NCI-H2227 (cell line): ENCODE results near the gene LDB1.

Experiments used
- DNase-seq: peaks from one replicate; lab custom pipeline; 2025; ENCODE audit not compliant: unreplicated experiment; lab: John Stamatoyannopoulos, UW

LDB1 gene

GRCh38 chr10:102113956-102114857 lies 6.0 kb downstream of the LDB1 start:
- DNase-seq: peak; percentile 26

- DNase-seq: no peak
These were observed 6.8 kb downstream of the LDB1 start for GRCh38 chr10:102113261-102113955.

GRCh38 chr10:102112210-102112817 lies 7.9 kb downstream of the LDB1 start:
- DNase-seq: no peak

GRCh38 chr10:102111276-102111675 lies 8.9 kb downstream of the LDB1 start:
- DNase-seq: no peak

- DNase-seq: no peak
These were observed 10.7 kb downstream of the LDB1 start for GRCh38 chr10:102109166-102110116.

GRCh38 chr10:102106998-102107397 lies 13.2 kb downstream of the LDB1 start:
- no peak for DNase-seq

- DNase-seq: no peak
These were observed 17.7 kb downstream of the LDB1 start for GRCh38 chr10:102102421-102102820.

- DNase-seq: no peak
These were observed 19.0 kb downstream of the LDB1 start for GRCh38 chr10:102101152-102101551.

GRCh38 chr10:102096449-102096848 lies 23.7 kb downstream of the LDB1 start:
- no peak for DNase-seq

- DNase-seq: no peak
These were observed 29.4 kb downstream of the LDB1 start for GRCh38 chr10:102090772-102091171.

- no peak for DNase-seq
These were observed 34.0 kb downstream of the LDB1 start for GRCh38 chr10:102086196-102086595.

GRCh38 chr10:102085336-102085735 lies 34.8 kb downstream of the LDB1 start:
- no peak for DNase-seq

- no peak for DNase-seq
These were observed 36.6 kb downstream of the LDB1 start for GRCh38 chr10:102083541-102083940.

- peak; percentile 77 for DNase-seq
These were observed 47.3 kb downstream of the LDB1 start for GRCh38 chr10:102072673-102073527.

- no peak for DNase-seq
These were observed 51.1 kb downstream of the LDB1 start for GRCh38 chr10:102069071-102069470.

- peak; percentile 24 for DNase-seq
These were observed 52.0 kb downstream of the LDB1 start for GRCh38 chr10:102068216-102068615.

GRCh38 chr10:102067091-102067916 lies 52.9 kb downstream of the LDB1 start:
- no peak for DNase-seq

GRCh38 chr10:102066399-102067088 lies 53.6 kb downstream of the LDB1 start:
- DNase-seq: no peak
